GM19043 (cell line): ENCODE measurements around the gene CSF3R.
"Not testable (repeated sequence)": the region's sequence is repeated elsewhere in the genome, so short reads cannot be mapped to it uniquely, and the experiment has no call there.

Experiments used
- ATAC-seq: cut with Tn5 transposase; IDR thresholded peaks from one replicate; pipeline ENCODE4 v1.9.1; 2021; ENCODE audit warnings: low read depth; ENCODE audit not compliant: unreplicated experiment

The CSF3R gene

GRCh38 chr1:36486093-36486438, 3.4 kb upstream of the CSF3R start:
- no peak for ATAC-seq

GRCh38 chr1:36484099-36484498, 1.4 kb upstream of the CSF3R start:
- no peak for ATAC-seq

GRCh38 chr1:36481771-36482723, 666 bp downstream of the CSF3R start:
- no peak for ATAC-seq

GRCh38 chr1:36481091-36481490, 1.6 kb downstream of the CSF3R start:
- ATAC-seq: no peak

GRCh38 chr1:36480161-36480560, 2.6 kb downstream of the CSF3R start:
- no peak for ATAC-seq

- no peak for ATAC-seq
Observed at GRCh38 chr1:36479505-36480051, 3.1 kb downstream of the CSF3R start.

- not testable (repeated sequence) for ATAC-seq
Observed at GRCh38 chr1:36477615-36478014, 5.1 kb downstream of the CSF3R start.

- no peak for ATAC-seq
Observed at GRCh38 chr1:36476945-36477344, 5.8 kb downstream of the CSF3R start.

GRCh38 chr1:36475910-36476604, 6.7 kb downstream of the CSF3R start:
- ATAC-seq: no peak

GRCh38 chr1:36475341-36475740, 7.4 kb downstream of the CSF3R start:
- no peak for ATAC-seq

- no peak for ATAC-seq
Observed at GRCh38 chr1:36472656-36473055, 10.1 kb downstream of the CSF3R start.

- ATAC-seq: no peak
Observed at GRCh38 chr1:36471830-36472641, 10.7 kb downstream of the CSF3R start.

- ATAC-seq: no peak
Observed at GRCh38 chr1:36469163-36469562, 13.6 kb downstream of the CSF3R start.

- ATAC-seq: no peak
Observed at GRCh38 chr1:36467700-36468455, 14.8 kb downstream of the CSF3R start.

- ATAC-seq: no peak
Observed at GRCh38 chr1:36467027-36467410, 15.7 kb downstream of the CSF3R start.

GRCh38 chr1:36466370-36467026, 16.2 kb downstream of the CSF3R start:
- no peak for ATAC-seq

- no peak for ATAC-seq
Observed at GRCh38 chr1:36465731-36466369, 16.9 kb downstream of the CSF3R start.

- ATAC-seq: peak; percentile 33
Observed at GRCh38 chr1:36464605-36465393, 17.9 kb downstream of the CSF3R start.
